Progenitor cell of endocrine pancreas (in vitro differentiated cells): ENCODE data around the gene SNTA1. TPM values are rescaled to one million over a fixed set of nuclear protein-coding genes. Genes with fewer than 3 reads are reported as not detected.
"Not testable (repeated sequence)": the region's sequence is repeated elsewhere in the genome, so short reads cannot be mapped to it uniquely, and the experiment has no call there.

Experiments
- DNase-seq: peaks from one replicate; pipeline ENCODE4 v3.0.0; 2021; ENCODE audit warnings: low spot score; ENCODE audit not compliant: unreplicated experiment
- H3K27ac Mint-ChIP-seq: 2 replicates; pipeline ENCODE4 v1.8.0; 2021; ENCODE audit warnings: mild to moderate bottlenecking, moderate library complexity, mixed read lengths
- H3K27me3 Mint-ChIP-seq: 2 replicates; pipeline ENCODE4 v1.8.0; 2021; ENCODE audit warnings: mixed read lengths
- H3K36me3 Mint-ChIP-seq: 2 replicates; pipeline ENCODE4 v1.8.0; 2022; ENCODE audit warnings: mixed read lengths; ENCODE audit not compliant: insufficient read depth
- H3K4me1 Mint-ChIP-seq: 2 replicates; pipeline ENCODE4 v1.8.0; 2021; ENCODE audit warnings: low read depth, mixed read lengths
- H3K4me3 Mint-ChIP-seq: 2 replicates; pipeline ENCODE4 v1.8.0; 2021; ENCODE audit warnings: low read depth, mild to moderate bottlenecking, moderate library complexity, mixed read lengths
- H3K9me3 Mint-ChIP-seq: 2 replicates; pipeline ENCODE4 v1.8.0; 2021; ENCODE audit warnings: low read depth, mixed read lengths
- CTCF ChIP-seq: fragments of 200-600 bp; sonication (generic); IDR thresholded peaks from one replicate; pipeline ENCODE4 v1.5.0; 2021; ENCODE audit warnings: antibody characterized with exemption, mild to moderate bottlenecking; ENCODE audit not compliant: unreplicated experiment
- total RNA-seq: library from RNA; stranded (reverse); gene quantifications from 2 replicates; pipeline ENCODE4 v1.2.1, GENCODE V29; 2021

The SNTA1 gene
- total RNA-seq, 1 donor from 2014 or later = 5.8 TPM

- Mint-ChIP-seq H3K27me3 (no peaks in the 10 kb centered on the region), H3K4me1 (peaks cover 16% of the 10 kb centered on the region), H3K27ac (peak overlapping the region; percentile 34), H3K9me3 (no peaks in the 10 kb centered on the region), H3K4me3 (peak overlapping the region; percentile 93), H3K36me3 (peaks cover 1% of the 10 kb centered on the region)
- no peak for DNase-seq
- peak; percentile 38 for TF ChIP-seq CTCF
Observed at GRCh38 chr20:33400812-33401183, 42.8 kb downstream of the SNTA1 start.

DNA sequence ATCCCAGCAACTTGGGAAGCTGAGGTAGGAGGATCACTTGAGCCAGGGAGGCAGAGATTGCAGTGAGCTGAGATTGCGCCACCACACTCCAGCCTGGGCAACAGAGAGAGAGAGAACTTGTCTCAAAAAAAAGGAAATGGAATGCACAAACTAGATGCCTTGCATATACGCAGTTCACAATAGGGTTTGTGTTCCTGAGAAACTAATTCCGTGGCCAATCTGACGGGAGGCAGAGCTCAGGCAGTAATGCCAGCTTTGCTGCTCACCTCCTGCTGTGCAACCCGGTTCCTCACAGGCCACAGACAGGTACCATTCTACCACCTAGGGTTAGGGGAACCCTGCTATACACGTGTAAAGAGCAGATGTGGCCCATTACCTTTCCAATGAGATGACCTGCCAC, 43.6 kb downstream of the SNTA1 start:
- Mint-ChIP-seq H3K4me3 (peak overlapping the region; percentile 93), H3K36me3 (peaks cover 1% of the 10 kb centered on the region), H3K4me1 (peaks cover 16% of the 10 kb centered on the region), H3K9me3 (no peaks in the 10 kb centered on the region), H3K27me3 (no peaks in the 10 kb centered on the region), H3K27ac (no peak overlapping the region)
- DNase-seq = no peak
- TF ChIP-seq CTCF = no peak

GRCh38 chr20:33394718-33395117, 48.8 kb downstream of the SNTA1 start:
- peak; percentile 15 for TF ChIP-seq CTCF
- no peak for DNase-seq
- Mint-ChIP-seq H3K9me3 (no peaks in the 10 kb centered on the region), H3K27ac (no peak overlapping the region), H3K4me3 (no peak overlapping the region), H3K36me3 (peaks cover 34% of the 10 kb centered on the region), H3K4me1 (no peaks in the 10 kb centered on the region), H3K27me3 (no peaks in the 10 kb centered on the region)

DNA sequence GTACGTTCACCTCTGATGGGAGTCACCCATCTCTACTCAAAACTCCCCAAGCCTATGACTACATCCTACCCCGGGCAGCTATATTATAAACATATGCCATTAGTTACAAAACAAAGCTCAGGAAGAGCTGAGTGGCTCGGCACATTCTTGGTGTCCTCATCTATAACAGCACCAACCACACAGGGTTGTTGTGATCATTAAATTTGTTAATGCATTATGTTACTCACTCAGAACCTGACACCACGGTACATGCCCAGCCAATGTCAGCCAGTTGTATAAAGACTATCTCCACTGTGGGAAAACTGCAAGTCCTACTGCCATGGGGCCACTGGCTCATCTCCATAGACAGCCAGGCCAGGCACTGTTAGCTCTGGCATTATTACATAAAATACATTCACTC, 50.0 kb downstream of the SNTA1 start:
- no peak for TF ChIP-seq CTCF
- Mint-ChIP-seq H3K36me3 (peaks cover 38% of the 10 kb centered on the region), H3K27ac (peak overlapping the region; percentile 36), H3K4me3 (no peak overlapping the region), H3K27me3 (no peaks in the 10 kb centered on the region), H3K9me3 (no peaks in the 10 kb centered on the region), H3K4me1 (no peaks in the 10 kb centered on the region)
- DNase-seq = no peak

DNA sequence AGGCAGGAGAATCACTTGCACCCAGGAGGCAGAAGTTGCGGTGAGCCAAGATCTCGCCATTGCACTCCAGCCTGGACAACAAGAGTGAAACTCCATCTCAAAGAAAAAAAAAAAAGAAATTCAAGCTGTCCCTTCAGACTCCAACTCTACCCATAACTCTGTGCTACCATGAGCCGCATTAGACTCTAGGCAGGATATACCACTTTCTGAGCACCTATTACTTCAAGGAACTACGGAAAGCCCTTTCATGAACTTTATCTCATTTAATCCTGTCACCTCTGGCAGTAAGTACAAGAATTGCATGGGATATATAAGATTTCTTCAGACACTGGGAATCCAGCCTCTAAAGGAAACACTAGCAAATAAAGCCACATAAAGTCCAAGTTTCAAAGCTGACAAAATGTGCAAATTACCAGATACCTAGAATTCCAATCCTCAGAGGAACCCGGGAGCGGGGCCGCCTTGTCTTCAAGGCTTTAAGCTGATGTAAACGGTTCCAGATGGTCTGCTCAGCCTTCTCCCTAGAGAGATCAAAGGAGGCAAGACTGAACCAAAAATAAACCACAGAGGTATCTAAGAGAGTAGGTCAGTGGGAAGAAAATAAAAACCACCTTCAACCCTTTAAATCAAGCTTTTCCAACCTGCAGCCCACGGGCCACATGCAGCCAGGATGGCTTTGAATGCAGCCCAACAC, 51.7 kb downstream of the SNTA1 start:
- H3K9me3 Mint-ChIP-seq = no peaks in the 10 kb centered on the region
- H3K27me3 Mint-ChIP-seq = no peaks in the 10 kb centered on the region
- H3K27ac Mint-ChIP-seq = no peak overlapping the region
- H3K4me3 Mint-ChIP-seq = no peak overlapping the region
- DNase-seq = no peak
- no peaks in the 10 kb centered on the region for H3K4me1 Mint-ChIP-seq
- TF ChIP-seq CTCF = no peak
- peaks cover 44% of the 10 kb centered on the region for H3K36me3 Mint-ChIP-seq

DNA sequence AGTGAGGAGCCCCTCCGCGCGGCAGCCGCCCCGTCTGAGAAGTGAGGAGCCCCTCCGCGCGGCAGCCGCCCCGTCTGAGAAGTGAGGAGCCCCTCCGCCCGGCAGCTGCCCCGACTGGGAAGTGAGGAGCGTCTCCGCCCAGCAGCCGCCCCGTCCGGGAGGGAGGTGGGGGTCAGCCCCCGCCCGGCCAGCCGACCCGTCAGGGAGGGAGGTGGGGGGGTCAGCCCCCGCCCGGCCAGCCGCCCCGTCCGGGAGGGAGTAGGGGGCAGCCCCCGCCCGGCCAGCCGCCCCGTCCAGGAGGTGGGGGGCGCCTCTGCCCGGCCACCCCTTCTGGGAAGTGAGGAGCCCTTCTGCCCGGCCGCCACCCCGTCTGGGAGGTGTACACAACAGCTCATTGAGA, 54.2 kb downstream of the SNTA1 start:
- not testable (repeated sequence) for H3K27me3 Mint-ChIP-seq, H3K4me3 Mint-ChIP-seq, H3K27ac Mint-ChIP-seq, H3K4me1 Mint-ChIP-seq, H3K9me3 Mint-ChIP-seq, DNase-seq
- peaks cover 50% of the 10 kb centered on the region for H3K36me3 Mint-ChIP-seq
